Neutrophil (primary cell): Measurements from ENCODE around the gene RCN2.

Experiments
- H3K27ac ChIP-seq: fragments of 200-600 bp; sonication (generic); 2 replicates; pipeline ENCODE4 v1.5.1; 2016; ENCODE audit warnings: mild to moderate bottlenecking, moderate library complexity
- H3K27me3 ChIP-seq: fragments of 200-600 bp; sonication (generic); 2 replicates; pipeline ENCODE4 v1.6.0; 2016; ENCODE audit warnings: mild to moderate bottlenecking
- H3K36me3 ChIP-seq: fragments of 200-600 bp; sonication (generic); 2 replicates; pipeline ENCODE4 v1.5.1; 2017
- H3K4me1 ChIP-seq, 2 experiments: fragments of 200-600 bp in 1 of 2; sonication (generic) in 1 of 2; 1 replicate in 1 of 2; 2 replicates in 1 of 2; pipeline versions ENCODE4 v1.5.1 to v1.6.1; 2013 to 2016; ENCODE audit warnings: low read depth in 1 of 2, low read length in 1 of 2, mild to moderate bottlenecking in 1 of 2, moderate library complexity in 1 of 2; ENCODE audit not compliant: control insufficient read depth in 1 of 2, insufficient read depth in 1 of 2
- H3K4me3 ChIP-seq, 2 experiments: fragments of 200-600 bp in 1 of 2; sonication (generic) in 1 of 2; 1 replicate in 1 of 2; 2 replicates in 1 of 2; pipeline ENCODE4 v1.5.1; 2013 to 2016; ENCODE audit warnings: low read depth in 1 of 2, low read length in 1 of 2, mild to moderate bottlenecking in 1 of 2, moderate library complexity in 1 of 2
- H3K9me3 ChIP-seq: fragments of 200-600 bp; sonication (generic); 2 replicates; pipeline ENCODE4 v1.5.1; 2016
- TF ChIP-seq, protein P1 (sequence below): fragments of 200-600 bp; sonication (generic); IDR thresholded peaks from 2 replicates; pipeline ENCODE4 v1.5.1; 2016; ENCODE audit warnings: antibody characterized with exemption

RCN2 gene

DNA sequence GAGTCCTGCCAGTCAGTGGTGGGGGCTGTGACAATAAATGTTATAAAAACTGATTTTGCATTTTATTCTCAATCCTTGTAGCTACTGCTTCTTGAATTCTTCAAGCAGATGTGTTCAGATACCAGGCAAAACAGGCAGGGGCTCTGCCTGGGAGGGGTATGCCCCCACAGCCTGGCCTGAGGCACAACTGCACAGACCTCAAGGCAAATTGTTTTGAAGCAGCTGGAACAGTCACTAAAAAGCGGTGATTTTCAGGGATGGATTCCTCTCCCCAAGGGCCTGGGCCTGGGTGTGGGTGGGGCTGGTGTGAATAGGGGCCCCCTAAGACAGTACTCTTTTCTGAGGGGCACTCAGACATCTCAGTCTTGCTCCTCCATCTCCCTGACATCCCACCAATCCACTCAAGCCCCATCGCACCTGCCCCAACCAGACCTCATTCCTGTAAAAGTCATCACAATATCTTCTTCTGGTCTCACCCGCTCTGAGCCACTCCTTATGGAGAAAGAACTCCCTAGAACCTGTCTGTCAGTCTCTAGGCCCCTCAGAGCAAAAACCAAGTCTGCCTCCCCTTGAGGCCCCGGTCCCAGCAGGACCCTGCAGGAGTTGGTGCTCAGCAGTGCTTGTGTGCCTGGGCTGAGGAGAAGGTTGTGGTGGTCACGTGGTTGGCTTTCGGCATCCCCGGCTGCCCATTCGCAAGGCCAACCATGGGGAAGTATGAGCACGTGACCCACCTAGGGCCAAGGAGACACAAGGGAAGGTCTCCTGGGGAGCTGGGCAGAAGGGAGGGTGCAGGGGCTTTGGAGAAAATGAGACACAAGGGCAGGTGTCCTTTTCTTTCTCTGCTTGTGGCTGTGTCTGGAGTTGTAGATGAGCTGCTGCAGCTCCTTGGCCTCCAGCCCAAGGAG is 60.4 kb downstream of the RCN2 start:
- no peaks in the 10 kb centered on the region for H3K36me3 ChIP-seq
- peak overlapping the region; percentile 96 for H3K27ac ChIP-seq
- H3K27me3 ChIP-seq = no peaks in the 10 kb centered on the region
- TF ChIP-seq, protein P1, sequence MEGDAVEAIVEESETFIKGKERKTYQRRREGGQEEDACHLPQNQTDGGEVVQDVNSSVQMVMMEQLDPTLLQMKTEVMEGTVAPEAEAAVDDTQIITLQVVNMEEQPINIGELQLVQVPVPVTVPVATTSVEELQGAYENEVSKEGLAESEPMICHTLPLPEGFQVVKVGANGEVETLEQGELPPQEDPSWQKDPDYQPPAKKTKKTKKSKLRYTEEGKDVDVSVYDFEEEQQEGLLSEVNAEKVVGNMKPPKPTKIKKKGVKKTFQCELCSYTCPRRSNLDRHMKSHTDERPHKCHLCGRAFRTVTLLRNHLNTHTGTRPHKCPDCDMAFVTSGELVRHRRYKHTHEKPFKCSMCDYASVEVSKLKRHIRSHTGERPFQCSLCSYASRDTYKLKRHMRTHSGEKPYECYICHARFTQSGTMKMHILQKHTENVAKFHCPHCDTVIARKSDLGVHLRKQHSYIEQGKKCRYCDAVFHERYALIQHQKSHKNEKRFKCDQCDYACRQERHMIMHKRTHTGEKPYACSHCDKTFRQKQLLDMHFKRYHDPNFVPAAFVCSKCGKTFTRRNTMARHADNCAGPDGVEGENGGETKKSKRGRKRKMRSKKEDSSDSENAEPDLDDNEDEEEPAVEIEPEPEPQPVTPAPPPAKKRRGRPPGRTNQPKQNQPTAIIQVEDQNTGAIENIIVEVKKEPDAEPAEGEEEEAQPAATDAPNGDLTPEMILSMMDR = no peak
- H3K4me3 ChIP-seq = peak overlapping the region; percentile 86 to 92
- H3K4me1 ChIP-seq = peaks cover 83 to 90% of the 10 kb centered on the region in 2 experiments
- H3K9me3 ChIP-seq = no peaks in the 10 kb centered on the region

DNA sequence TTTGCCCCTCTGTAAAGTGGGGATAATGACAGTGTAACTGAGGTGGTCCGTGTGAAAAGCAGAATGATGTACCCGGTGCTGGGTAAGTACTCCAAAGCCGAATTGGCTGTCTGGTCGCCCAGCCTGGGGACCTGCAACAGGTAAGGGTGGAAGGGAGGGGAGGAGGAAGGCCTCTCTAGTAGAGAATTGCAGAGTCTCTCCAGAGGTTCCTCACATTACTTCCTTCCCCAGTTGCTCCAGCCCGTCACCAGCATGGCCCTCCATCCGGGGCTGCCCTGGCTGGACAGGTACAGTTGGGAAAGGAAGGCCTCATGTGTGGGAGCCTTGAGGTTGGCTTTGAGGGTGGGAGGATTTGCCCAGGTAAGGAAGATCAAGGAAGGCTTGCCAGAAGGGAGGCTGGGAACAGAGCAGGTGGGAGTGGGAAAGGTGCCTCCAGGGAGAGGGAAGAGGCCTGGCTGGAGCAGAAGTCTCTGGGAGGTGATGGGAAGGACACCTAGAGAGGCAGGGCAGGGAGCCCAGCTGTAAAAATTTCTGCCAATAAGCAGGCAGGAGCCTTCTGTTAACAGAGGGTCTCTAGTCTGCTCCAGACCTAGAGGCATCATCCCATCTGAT is 61.7 kb downstream of the RCN2 start:
- H3K36me3 ChIP-seq = peaks cover 10% of the 10 kb centered on the region
- H3K4me1 ChIP-seq = peaks cover 84 to 90% of the 10 kb centered on the region in 2 experiments
- H3K27ac ChIP-seq = peak overlapping the region; percentile 96
- TF ChIP-seq, protein P1 = no peak
- no peaks in the 10 kb centered on the region for H3K9me3 ChIP-seq
- no peaks in the 10 kb centered on the region for H3K27me3 ChIP-seq
- peak overlapping the region; percentile 86 to 92 for H3K4me3 ChIP-seq

DNA sequence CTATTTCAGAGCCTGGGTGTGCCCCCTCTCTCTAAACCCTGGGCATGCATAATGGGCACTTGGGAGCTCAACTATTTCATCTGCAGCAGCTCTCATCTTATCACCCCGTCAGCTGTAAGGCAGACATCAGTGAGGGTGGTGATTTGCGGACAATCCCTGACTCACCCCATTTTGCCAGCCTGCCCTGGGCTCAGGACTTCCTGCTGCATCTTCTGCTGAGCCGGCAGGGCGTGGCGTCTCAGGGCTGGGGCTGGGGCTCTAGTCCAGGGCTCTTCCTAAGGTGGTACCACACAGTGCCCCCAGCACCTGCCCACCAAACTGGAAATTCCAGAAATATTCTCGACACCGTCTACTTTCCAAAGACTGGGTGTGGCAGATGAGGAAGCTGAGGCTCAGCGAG is 62.5 kb downstream of the RCN2 start:
- Histone ChIP-seq H3K4me1 (peaks cover 84 to 90% of the 10 kb centered on the region in 2 experiments), H3K4me3 (peak overlapping the region; percentile 86 to 92), H3K27ac (peak overlapping the region; percentile 96), H3K27me3 (no peaks in the 10 kb centered on the region), H3K9me3 (no peaks in the 10 kb centered on the region), H3K36me3 (peaks cover 17% of the 10 kb centered on the region)
- TF ChIP-seq, protein P1 = no peak

DNA sequence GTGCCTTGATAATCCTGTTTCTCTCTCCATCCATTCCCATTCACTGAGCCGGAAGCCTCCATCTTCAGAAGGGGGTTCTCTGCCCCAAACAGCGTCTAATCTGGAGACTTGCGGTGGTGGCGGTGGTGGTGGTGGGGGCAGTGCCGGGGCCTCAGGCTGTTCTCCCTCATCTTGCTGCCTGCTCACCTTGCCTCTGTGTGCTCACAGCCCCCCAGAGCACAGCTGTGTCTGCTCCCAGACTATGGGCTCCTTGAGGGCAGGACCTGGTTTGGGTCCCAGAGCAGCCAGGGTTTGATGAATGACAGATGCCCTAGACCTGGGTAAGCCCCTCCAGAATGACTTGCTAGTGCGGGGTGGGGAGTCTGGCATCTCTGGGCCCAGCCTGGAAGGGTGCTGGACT is 62.9 kb downstream of the RCN2 start:
- TF ChIP-seq, protein P1 = no peak
- peak overlapping the region; percentile 96 for H3K27ac ChIP-seq
- H3K27me3 ChIP-seq = no peaks in the 10 kb centered on the region
- peaks cover 22% of the 10 kb centered on the region for H3K36me3 ChIP-seq
- peak overlapping the region; percentile 86 to 92 for H3K4me3 ChIP-seq
- H3K4me1 ChIP-seq = peaks cover 84 to 90% of the 10 kb centered on the region in 2 experiments
- no peaks in the 10 kb centered on the region for H3K9me3 ChIP-seq

DNA sequence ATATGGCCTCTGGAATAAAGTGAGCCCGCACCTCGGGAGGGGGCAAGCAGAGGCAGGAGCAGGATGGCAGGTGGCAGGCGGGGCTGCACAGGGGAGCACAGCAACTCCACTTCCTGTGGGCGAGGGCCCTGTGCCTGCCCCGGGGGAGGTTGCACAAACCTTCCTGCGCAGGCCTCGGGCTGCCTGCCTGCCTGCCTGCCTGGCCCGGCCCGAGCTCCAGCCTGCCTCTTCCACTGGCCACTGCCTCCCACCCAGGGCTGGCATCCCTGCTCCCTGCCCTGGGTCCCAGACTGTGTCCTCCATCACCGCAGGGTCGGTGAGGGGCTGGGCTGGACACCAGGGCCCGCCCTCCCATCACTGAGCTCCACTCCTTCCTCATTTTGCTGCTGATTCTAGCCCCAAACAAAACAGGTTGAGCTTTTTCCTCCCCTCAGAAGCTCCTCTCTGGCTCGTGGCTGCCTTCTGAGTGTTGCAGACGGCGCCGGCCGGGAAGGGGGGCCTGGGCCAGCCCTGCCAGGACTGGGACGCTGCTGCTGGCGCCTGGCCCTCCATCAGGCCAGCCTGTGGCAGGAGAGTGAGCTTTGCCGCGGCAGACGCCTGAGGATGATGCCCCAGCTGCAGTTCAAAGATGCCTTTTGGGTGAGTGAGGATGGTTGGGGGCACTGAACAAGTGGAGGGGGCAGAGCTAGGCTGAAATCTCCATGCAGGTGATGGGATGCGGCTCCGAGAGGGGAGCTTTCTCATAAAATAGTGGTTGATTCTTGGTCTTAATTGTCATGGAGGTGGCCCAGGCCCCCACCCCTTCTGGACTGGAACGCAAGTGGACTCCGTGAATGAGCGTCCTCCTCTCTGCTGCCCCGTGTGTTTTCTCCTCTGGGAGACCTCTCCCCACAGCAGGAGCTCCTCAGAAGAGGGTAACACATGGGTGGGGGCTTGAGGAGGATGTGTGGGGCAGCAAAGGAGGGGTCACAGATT is 63.7 kb downstream of the RCN2 start, which contains the start of gene PSTPIP1:
Gene PSTPIP1 (plus strand): TSS at position 156 of the 975 bp plus-strand sequence. CDS start 448 bp downstream, at position 604.
- Histone ChIP-seq H3K27ac (peak within 1 kb of the TSS; percentile 96), H3K4me3 (peak within 1 kb of the TSS; percentile 86 to 92), H3K27me3 (no peaks in the 10 kb centered on the region), H3K4me1 (peaks cover 86 to 94% of the 10 kb centered on the region in 2 experiments), H3K36me3 (peaks cover 29% of the 10 kb centered on the region), H3K9me3 (no peaks in the 10 kb centered on the region)
- TF ChIP-seq, protein P1 = no peak
